Mesothelial cell of epicardium (in vitro differentiated cells): Measurements from ENCODE around the gene DUSP28. TPM values are rescaled to one million over a fixed set of nuclear protein-coding genes. Genes with fewer than 3 reads are reported as not detected.

Source experiments
- DNase-seq, 2 experiments: peaks; one replicate each; pipeline ENCODE4 v3.0.0; 2021; ENCODE audit warnings: low spot score in 2 of 2; ENCODE audit not compliant: unreplicated experiment in 2 of 2
- H3K27ac Mint-ChIP-seq: 2 replicates; pipeline ENCODE4 v1.8.0; 2021; ENCODE audit warnings: mixed read lengths
- H3K27me3 Mint-ChIP-seq: 2 replicates; pipeline ENCODE4 v1.8.0; 2021; ENCODE audit warnings: low read depth, mixed read lengths
- H3K36me3 Mint-ChIP-seq: 2 replicates; pipeline ENCODE4 v1.8.0; 2021; ENCODE audit warnings: mixed read lengths
- H3K4me1 Mint-ChIP-seq: 2 replicates; pipeline ENCODE4 v1.8.0; 2021; ENCODE audit warnings: mixed read lengths
- H3K4me3 Mint-ChIP-seq: 2 replicates; pipeline ENCODE4 v1.8.0; 2021; ENCODE audit warnings: mild to moderate bottlenecking, moderate library complexity, mixed read lengths
- H3K9me3 Mint-ChIP-seq: 2 replicates; pipeline ENCODE4 v1.8.0; 2021; ENCODE audit warnings: mixed read lengths
- CTCF ChIP-seq: fragments of 200-600 bp; sonication (generic); IDR thresholded peaks from one replicate; pipeline ENCODE4 v1.5.0; 2021; ENCODE audit warnings: antibody characterized with exemption; ENCODE audit not compliant: unreplicated experiment
- total RNA-seq: library from RNA; stranded (reverse); gene quantifications from 3 replicates; pipeline ENCODE4 v1.2.1, GENCODE V29; 2021

The DUSP28 gene
- total RNA-seq, 1 donor from 2014 or later = 6.2 TPM

GRCh38 chr2:240524963-240525718 is 35.0 kb upstream of the DUSP28 start:
- H3K9me3 Mint-ChIP-seq = peaks cover 56% of the 10 kb centered on the region
- H3K4me1 Mint-ChIP-seq = no peaks in the 10 kb centered on the region
- H3K27ac Mint-ChIP-seq = no peak overlapping the region

GRCh38 chr2:240525802-240526201 is 34.4 kb upstream of the DUSP28 start:
- Mint-ChIP-seq H3K9me3 (peaks cover 60% of the 10 kb centered on the region), H3K36me3 (peaks cover 77% of the 10 kb centered on the region), H3K27me3 (no peaks in the 10 kb centered on the region), H3K4me1 (no peaks in the 10 kb centered on the region), H3K27ac (no peak overlapping the region), H3K4me3 (no peak overlapping the region)
- TF ChIP-seq CTCF = no peak
- DNase-seq = no peak

More at GRCh38 chr2:240524963-240525718, 35.0 kb upstream of the DUSP28 start:
- TF ChIP-seq CTCF = no peak
- H3K27me3 Mint-ChIP-seq = peaks cover 3% of the 10 kb centered on the region
- DNase-seq = no peak
- H3K36me3 Mint-ChIP-seq = peaks cover 74% of the 10 kb centered on the region
- H3K4me3 Mint-ChIP-seq = no peak overlapping the region

- no peak for TF ChIP-seq CTCF
- no peaks in the 10 kb centered on the region for H3K4me1 Mint-ChIP-seq
- H3K36me3 Mint-ChIP-seq = peaks cover 83% of the 10 kb centered on the region
- no peak overlapping the region for H3K27ac Mint-ChIP-seq
- H3K27me3 Mint-ChIP-seq = no peaks in the 10 kb centered on the region
- H3K9me3 Mint-ChIP-seq = peaks cover 67% of the 10 kb centered on the region
- DNase-seq = no peak
- no peak overlapping the region for H3K4me3 Mint-ChIP-seq
Observed at GRCh38 chr2:240526521-240526920, 33.6 kb upstream of the DUSP28 start.

GRCh38 chr2:240527153-240527750 is 32.9 kb upstream of the DUSP28 start:
- DNase-seq = no peak
- Mint-ChIP-seq H3K4me1 (no peaks in the 10 kb centered on the region), H3K36me3 (peaks cover 85% of the 10 kb centered on the region), H3K27me3 (no peaks in the 10 kb centered on the region), H3K9me3 (peaks cover 72% of the 10 kb centered on the region), H3K4me3 (no peak overlapping the region), H3K27ac (no peak overlapping the region)
- TF ChIP-seq CTCF = no peak

GRCh38 chr2:240528406-240529040 is 31.6 kb upstream of the DUSP28 start:
- H3K27me3 Mint-ChIP-seq = no peaks in the 10 kb centered on the region
- TF ChIP-seq CTCF = no peak
- no peak overlapping the region for H3K4me3 Mint-ChIP-seq
- H3K36me3 Mint-ChIP-seq = peaks cover 85% of the 10 kb centered on the region
- DNase-seq = no peak
- no peaks in the 10 kb centered on the region for H3K4me1 Mint-ChIP-seq
- H3K27ac Mint-ChIP-seq = no peak overlapping the region
- H3K9me3 Mint-ChIP-seq = peaks cover 72% of the 10 kb centered on the region
